ENCODE results near the gene LBH. TPM values are rescaled to one million over a fixed set of nuclear protein-coding genes. Genes with fewer than 3 reads are reported as not detected.

The LBH gene
- total RNA-seq: 12.3 and 115 TPM in 2 replicates

GRCh38 chr2:30231212-30231995 lies at the start of gene LBH:
LBH (plus strand) TSS chr2:30231534; CDS start chr2:30231739, 205 bp downstream.

Other genes starting within 250 kb of the LBH start
- gene YPEL5, start 84.5 kb upstream of the LBH start, total RNA-seq: 74.1 and 148 TPM in 2 replicates
- gene LCLAT1, start 215.7 kb downstream of the LBH start, total RNA-seq: 5.8 and 13.0 TPM in 2 replicates